Esophagus (tissue), 2 donors: Measurements from ENCODE around the gene AMOTL2. TPM values are rescaled to one million over a fixed set of nuclear protein-coding genes. Genes with fewer than 3 reads are reported as not detected.

ENCODE experiments used
- H3K27ac ChIP-seq, 2 donors: one replicate each; pipeline ENCODE4 v1.5.1; 2013; ENCODE audit warnings: low read depth in 2 of 2, mild to moderate bottlenecking in 2 of 2, inconsistent platforms in 1 of 2, low read length in 1 of 2, moderate library complexity in 1 of 2
- H3K27me3 ChIP-seq, 2 donors: one replicate each; pipeline ENCODE4 v1.6.1; 2013; ENCODE audit warnings: low read length in 2 of 2, control low read depth in 1 of 2, mild to moderate bottlenecking in 1 of 2; ENCODE audit not compliant: insufficient read depth in 2 of 2, control insufficient read depth in 1 of 2
- H3K36me3 ChIP-seq, 2 donors: one replicate each; pipeline ENCODE4 v1.6.1; 2013; ENCODE audit warnings: low read length in 1 of 2; ENCODE audit not compliant: control insufficient read depth in 2 of 2, insufficient read depth in 2 of 2
- H3K4me1 ChIP-seq, 2 donors: one replicate each; pipeline ENCODE4 v1.6.1; 2013; ENCODE audit warnings: low read length in 1 of 2; ENCODE audit not compliant: control insufficient read depth in 2 of 2, insufficient read depth in 2 of 2
- H3K4me3 ChIP-seq, 2 donors: one replicate each; pipeline ENCODE4 v1.5.1; 2013; ENCODE audit warnings: low read length in 2 of 2, mild to moderate bottlenecking in 2 of 2, low read depth in 1 of 2, moderate library complexity in 1 of 2
- H3K9me3 ChIP-seq, 2 donors: one replicate each; pipeline ENCODE4 v1.6.1; 2013; ENCODE audit warnings: mild to moderate bottlenecking in 2 of 2, low read depth in 1 of 2, low read length in 1 of 2, moderate library complexity in 1 of 2; ENCODE audit not compliant: control insufficient read depth in 2 of 2, insufficient read depth in 1 of 2
- WGBS, 2 donors: extraction: QIAGEN DNeasy Blood & Tissue Kit; methylation state at CpG; one replicate each; pipeline ENCODE4 v1.1.7; 2013; 5-methylcytosine and 5-hydroxymethylcytosine counted together
- polyA plus RNA-seq, 2 donors: library from polyadenylated mRNA; stranded (reverse); fragments of 200-250 nt; gene quantifications; one replicate each; pipeline ENCODE4 v1.2.3, GENCODE V29; 2013
- donor health status: healthy with polysubstance abuse.
- donor health status: Bipolar disorder and iron deficiency.

AMOTL2 gene
- polyA plus RNA-seq, 2 donors = 21.2 to 23.2 TPM

GRCh38 chr3:134374791-134375581 lies 739 bp upstream of the AMOTL2 start:
- Histone ChIP-seq H3K27ac (peak overlapping the region; percentile 97 to 100), H3K36me3 (peaks cover 9 to 13% of the 10 kb centered on the region in 2 donors), H3K27me3 (no peaks in the 10 kb centered on the region), H3K4me1 (peaks cover 10 to 23% of the 10 kb centered on the region in 2 donors), H3K4me3 (peak overlapping the region; percentile 63 to 86), H3K9me3 (no peaks in the 10 kb centered on the region)
- WGBS, 2 donors = 8 to 11% methylated on average over 30 of the region's 30 CpGs

- Histone ChIP-seq H3K27ac (peak overlapping the region; percentile 97 to 100), H3K4me3 (peak overlapping the region; percentile 63 to 86), H3K4me1 (peaks cover 10 to 23% of the 10 kb centered on the region in 2 donors), H3K27me3 (no peaks in the 10 kb centered on the region), H3K9me3 (no peaks in the 10 kb centered on the region), H3K36me3 (peaks cover 9 to 27% of the 10 kb centered on the region in 2 donors)
- 6 to 10% methylated on average over 51 of the region's 51 CpGs for WGBS, 2 donors
These were observed 759 bp downstream of the AMOTL2 start for GRCh38 chr3:134373271-134374104.

GRCh38 chr3:134372396-134373270 lies 1.6 kb downstream of the AMOTL2 start:
- Histone ChIP-seq H3K27me3 (no peaks in the 10 kb centered on the region), H3K27ac (peak overlapping the region; percentile 97 to 100), H3K4me1 (peaks cover 10 to 23% of the 10 kb centered on the region in 2 donors), H3K9me3 (no peaks in the 10 kb centered on the region), H3K4me3 (peak overlapping the region; percentile 63 to 86), H3K36me3 (peaks cover 9 to 31% of the 10 kb centered on the region in 2 donors)
- WGBS, 2 donors = 19 to 38% methylated on average over 9 of the region's 9 CpGs

- Histone ChIP-seq H3K4me1 (peaks cover 13 to 24% of the 10 kb centered on the region in 2 donors), H3K4me3 (peak overlapping the region; percentile 63 to 86), H3K27ac (peak overlapping the region; percentile 20 to 60), H3K9me3 (no peaks in the 10 kb centered on the region), H3K27me3 (no peaks in the 10 kb centered on the region), H3K36me3 (peaks cover 13 to 40% of the 10 kb centered on the region in 2 donors)
- 66 to 70% methylated on average over 7 of the region's 7 CpGs for WGBS, 2 donors
These were observed 2.5 kb downstream of the AMOTL2 start for GRCh38 chr3:134371542-134372324.

- Histone ChIP-seq H3K4me1 (peaks cover 13 to 24% of the 10 kb centered on the region in 2 donors), H3K9me3 (no peaks in the 10 kb centered on the region), H3K27ac (peak overlapping the region in 1 of 2 donors; percentile 53), H3K36me3 (peaks cover 18 to 49% of the 10 kb centered on the region in 2 donors), H3K4me3 (peak overlapping the region in 1 of 2 donors; percentile 5), H3K27me3 (no peaks in the 10 kb centered on the region)
- WGBS, 2 donors = 79 to 91% methylated on average over 32 to 34 of the region's 34 CpGs
These were observed 3.4 kb downstream of the AMOTL2 start for GRCh38 chr3:134370611-134371531.

DNA sequence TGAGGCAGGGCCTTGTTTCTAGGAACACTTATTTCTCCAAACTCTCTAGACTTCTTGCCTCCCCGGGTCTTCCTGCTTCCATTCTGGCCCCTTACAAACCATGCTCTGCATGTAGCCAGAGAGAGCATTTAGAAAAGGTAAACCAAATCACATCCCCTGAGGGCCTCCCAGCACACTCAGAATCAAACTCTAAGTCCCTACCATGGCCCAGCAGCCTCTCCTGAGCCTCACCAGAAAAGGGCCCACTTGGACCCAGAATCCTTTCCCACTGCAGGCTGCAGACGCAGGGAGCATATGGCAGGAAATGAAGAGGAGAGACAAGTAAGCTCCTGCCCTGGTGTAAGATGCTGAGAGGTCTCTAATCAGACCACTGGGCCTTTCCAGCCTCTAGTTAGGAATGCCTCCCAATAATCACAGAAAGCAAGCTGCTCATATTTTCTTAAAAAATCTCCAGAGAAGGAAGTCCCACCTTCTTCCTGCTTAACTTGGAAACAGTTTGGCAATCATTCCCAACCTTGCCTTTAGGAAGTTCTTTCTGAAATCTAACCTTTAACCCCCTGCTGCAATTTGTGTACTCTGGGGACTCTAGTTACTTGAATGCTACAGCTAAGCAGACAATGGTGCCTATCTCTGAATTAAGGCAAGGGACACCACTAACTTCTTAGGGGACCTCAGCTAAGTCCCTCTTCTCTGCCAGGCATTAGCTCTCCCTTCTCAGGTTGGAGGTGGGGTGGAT lies 4.2 kb downstream of the AMOTL2 start:
- Histone ChIP-seq H3K4me1 (peaks cover 12 to 26% of the 10 kb centered on the region in 2 donors), H3K9me3 (no peaks in the 10 kb centered on the region), H3K4me3 (no peak overlapping the region), H3K36me3 (peaks cover 26 to 56% of the 10 kb centered on the region in 2 donors), H3K27me3 (no peaks in the 10 kb centered on the region), H3K27ac (peak overlapping the region; percentile 2 to 34)
- 69 to 78% methylated on average over 2 of the region's 2 CpGs for WGBS, 2 donors

GRCh38 chr3:134369231-134369741 lies 5.0 kb downstream of the AMOTL2 start:
- Histone ChIP-seq H3K27ac (peak overlapping the region; percentile 2 to 34), H3K4me3 (no peak overlapping the region), H3K4me1 (peaks cover 16 to 31% of the 10 kb centered on the region in 2 donors), H3K27me3 (no peaks in the 10 kb centered on the region), H3K9me3 (no peaks in the 10 kb centered on the region), H3K36me3 (peaks cover 26 to 56% of the 10 kb centered on the region in 2 donors)
- WGBS, 2 donors = 69 to 73% methylated on average over 10 of the region's 10 CpGs
